ENCODE data around the gene ASPDH. TPM values are rescaled to one million over a fixed set of nuclear protein-coding genes. Genes with fewer than 3 reads are reported as not detected.

Gene ASPDH
- total RNA-seq, 2 donors from 2014 or later: not detected

GRCh38 chr19:50507376-50507775 lies 6.3 kb downstream of the ASPDH start:
- TF ChIP-seq CTCF (IDR thresholded peaks at IDR 0.05): no peak
- no peak for DNase-seq (ENCODE audit: low spot score)
- Histone ChIP-seq H3K4me3 (no peak overlapping the region), H3K27ac (no peak overlapping the region), H3K4me1 (peaks cover 0 to 27% of the 10 kb centered on the region in 2 donors), H3K36me3 (no peaks in the 10 kb centered on the region), H3K9me3 (no peaks in the 10 kb centered on the region), H3K27me3 (no peaks in the 10 kb centered on the region)

- Histone ChIP-seq H3K4me1 (peaks cover 0 to 27% of the 10 kb centered on the region in 2 donors), H3K36me3 (no peaks in the 10 kb centered on the region), H3K27me3 (no peaks in the 10 kb centered on the region), H3K9me3 (no peaks in the 10 kb centered on the region), H3K27ac (no peak overlapping the region), H3K4me3 (no peak overlapping the region)
- TF ChIP-seq CTCF (IDR thresholded peaks at IDR 0.05): no peak
- DNase-seq (ENCODE audit: low spot score): no peak
Observed at GRCh38 chr19:50506700-50507099, 7.0 kb downstream of the ASPDH start.

- no peaks in the 10 kb centered on the region for H3K27me3 ChIP-seq
- H3K27ac ChIP-seq: no peak overlapping the region
- no peak overlapping the region for H3K4me3 ChIP-seq
- peaks cover 0 to 27% of the 10 kb centered on the region in 2 donors for H3K4me1 ChIP-seq
- DNase-seq (ENCODE audit: low spot score): no peak
- no peaks in the 10 kb centered on the region for H3K36me3 ChIP-seq
- no peak for TF ChIP-seq CTCF (IDR thresholded peaks at IDR 0.05)
- no peaks in the 10 kb centered on the region for H3K9me3 ChIP-seq
Observed at GRCh38 chr19:50505856-50506611, 7.7 kb downstream of the ASPDH start.

GRCh38 chr19:50501568-50502475 lies 11.9 kb downstream of the ASPDH start:
- no peaks in the 10 kb centered on the region for H3K4me1 ChIP-seq
- peak overlapping the region; percentile 53 to 60 for H3K4me3 ChIP-seq
- H3K27ac ChIP-seq: peak overlapping the region; percentile 87 to 94
- no peaks in the 10 kb centered on the region for H3K36me3 ChIP-seq
- TF ChIP-seq CTCF (IDR thresholded peaks at IDR 0.05): no peak
- no peaks in the 10 kb centered on the region for H3K9me3 ChIP-seq
- DNase-seq (ENCODE audit: low spot score): no peak
- H3K27me3 ChIP-seq: no peaks in the 10 kb centered on the region

- Histone ChIP-seq H3K27me3 (no peaks in the 10 kb centered on the region), H3K4me3 (peak overlapping the region; percentile 53 to 60), H3K9me3 (no peaks in the 10 kb centered on the region), H3K4me1 (no peaks in the 10 kb centered on the region), H3K36me3 (no peaks in the 10 kb centered on the region), H3K27ac (peak overlapping the region; percentile 87 to 94)
- TF ChIP-seq CTCF (IDR thresholded peaks at IDR 0.05): no peak
- DNase-seq (ENCODE audit: low spot score): no peak
Observed at GRCh38 chr19:50501186-50501567, 12.5 kb downstream of the ASPDH start.
